ENCODE results near the gene CHCHD6.

CHCHD6 gene

DNA sequence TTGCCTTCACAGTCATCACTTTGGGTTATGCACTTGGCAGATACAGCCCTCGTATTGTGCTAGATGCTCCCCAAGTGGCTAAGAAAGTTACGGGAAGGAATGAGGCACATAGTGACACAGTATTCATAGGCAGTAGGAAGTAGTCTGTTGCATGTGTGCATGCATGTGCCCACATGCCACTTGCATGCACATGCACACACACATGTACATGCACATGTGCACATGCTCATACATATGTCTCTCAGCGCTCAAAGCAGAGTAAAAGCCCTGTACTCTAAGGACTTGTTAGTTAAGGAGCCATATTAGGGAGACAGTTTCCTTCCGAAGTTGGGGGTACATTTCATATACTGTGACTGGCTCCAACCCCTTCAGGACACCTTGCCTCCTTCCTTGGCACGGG, 128.9 kb downstream of the CHCHD6 start:
- no peak for DNase-seq (ENCODE audit: low read depth)

GRCh38 chr3:126834596-126835471, 130.8 kb downstream of the CHCHD6 start:
- DNase-seq (ENCODE audit: low read depth) = no peak

- DNase-seq (ENCODE audit: low read depth) = no peak
Observed at GRCh38 chr3:126835472-126836219, 131.6 kb downstream of the CHCHD6 start.

- no peak for DNase-seq (ENCODE audit: low read depth)
Observed at GRCh38 chr3:126836220-126836860, 132.3 kb downstream of the CHCHD6 start.

- no peak for DNase-seq (ENCODE audit: low read depth)
Observed at GRCh38 chr3:126837773-126838172, 133.7 kb downstream of the CHCHD6 start.

DNA sequence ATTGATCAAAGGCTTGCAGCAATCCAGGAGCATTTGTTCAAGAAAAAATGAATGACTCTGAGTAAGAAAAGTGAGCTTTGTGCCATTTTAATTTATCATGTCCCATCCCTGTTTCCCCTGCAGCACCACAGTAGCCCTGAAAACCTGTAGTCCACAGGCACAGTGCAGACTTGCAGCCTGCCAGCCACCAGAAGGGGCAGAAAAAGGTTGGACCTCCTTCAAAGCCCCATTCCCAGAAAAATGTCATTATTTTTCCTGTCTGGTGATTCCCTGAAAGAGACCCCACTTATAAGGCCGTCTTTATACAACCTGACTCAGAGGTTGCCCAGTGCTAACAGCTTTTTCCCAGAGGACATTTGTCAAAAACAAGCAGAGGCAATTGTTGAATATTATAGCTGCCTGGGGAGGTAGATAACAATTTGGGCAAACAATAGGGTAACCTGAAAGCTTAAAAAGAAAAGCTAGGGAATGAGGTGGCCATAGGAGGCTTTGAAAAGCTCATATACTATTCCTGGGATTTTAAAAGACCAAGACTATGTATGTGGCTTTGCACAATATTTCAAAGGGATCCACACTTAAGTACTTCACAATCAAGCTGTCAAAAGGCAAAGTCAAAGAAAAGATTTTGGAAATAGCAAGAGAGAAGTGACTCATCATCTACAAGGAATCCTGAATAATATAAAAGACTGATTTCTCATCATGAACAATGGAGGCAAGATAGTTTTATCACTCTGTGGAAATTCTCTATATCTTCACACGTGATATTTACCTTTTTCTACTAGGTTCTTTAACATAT, 142.1 kb downstream of the CHCHD6 start:
- DNase-seq (ENCODE audit: low read depth) = no peak

DNA sequence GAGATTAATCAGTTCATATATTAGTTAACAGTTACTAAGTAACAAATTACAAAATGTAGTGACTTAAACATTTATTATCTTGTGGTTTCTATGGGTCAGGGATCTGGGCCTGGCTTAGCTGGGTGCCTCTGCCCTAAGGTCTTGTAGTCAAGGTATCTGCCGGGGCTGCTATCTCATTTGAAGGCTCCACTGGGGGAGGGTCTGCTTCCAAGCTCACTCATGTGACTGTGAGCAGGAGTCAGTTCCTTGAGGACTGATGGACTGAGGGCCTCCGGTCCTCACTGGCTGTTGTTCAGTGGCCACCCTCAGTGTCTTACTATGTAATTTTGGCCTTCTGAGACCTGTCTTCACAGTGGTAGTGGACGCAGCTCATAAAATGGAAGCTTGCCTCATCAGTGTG, 143.0 kb downstream of the CHCHD6 start:
- DNase-seq (ENCODE audit: low read depth) = no peak

- no peak for DNase-seq (ENCODE audit: low read depth)
Observed at GRCh38 chr3:126848991-126849390, 145.0 kb downstream of the CHCHD6 start.

GRCh38 chr3:126849768-126850167, 145.7 kb downstream of the CHCHD6 start:
- no peak for DNase-seq (ENCODE audit: low read depth)

- no peak for DNase-seq (ENCODE audit: low read depth)
Observed at GRCh38 chr3:126850370-126851085, 146.5 kb downstream of the CHCHD6 start.

DNA sequence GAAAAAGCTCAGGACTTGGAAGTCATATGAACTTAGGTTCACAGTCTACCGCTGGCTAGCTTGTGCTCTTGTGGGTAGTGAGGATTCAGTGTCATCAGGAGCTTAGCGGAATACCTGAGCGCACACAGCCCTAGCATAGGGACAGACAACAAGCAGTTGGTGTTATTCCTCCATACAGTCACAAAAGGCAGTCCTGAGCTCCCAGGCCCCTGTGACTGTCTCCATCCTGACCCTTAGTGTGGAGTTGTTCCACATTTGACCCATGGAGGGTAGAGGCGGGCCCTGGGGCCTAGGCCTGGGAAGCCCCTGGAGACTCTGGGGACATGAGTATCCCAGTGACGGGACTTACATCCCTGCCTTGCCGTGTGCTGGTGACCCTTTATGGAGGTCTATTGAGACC, 147.3 kb downstream of the CHCHD6 start:
- DNase-seq (ENCODE audit: low read depth) = no peak

DNA sequence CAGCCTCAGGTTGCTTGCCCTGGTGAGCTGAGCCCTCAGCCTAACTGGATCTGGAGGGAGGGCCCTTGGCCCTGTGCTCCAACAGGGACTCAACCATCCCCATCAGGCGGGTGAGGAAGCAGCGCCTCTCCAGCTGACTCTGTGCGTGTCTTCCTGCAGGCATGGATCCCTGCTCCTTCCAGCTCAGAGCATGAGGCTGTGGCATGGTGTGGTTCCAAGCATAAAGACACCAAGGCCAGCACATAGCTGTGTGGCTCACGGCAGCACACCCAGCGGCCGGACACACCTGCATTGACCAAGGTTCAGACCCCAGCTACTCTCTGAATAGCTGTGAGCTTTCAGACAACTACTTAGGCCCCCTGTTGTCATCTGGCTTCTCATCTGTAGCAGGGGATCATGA, 147.9 kb downstream of the CHCHD6 start:
- DNase-seq (ENCODE audit: low read depth) = no peak

DNA sequence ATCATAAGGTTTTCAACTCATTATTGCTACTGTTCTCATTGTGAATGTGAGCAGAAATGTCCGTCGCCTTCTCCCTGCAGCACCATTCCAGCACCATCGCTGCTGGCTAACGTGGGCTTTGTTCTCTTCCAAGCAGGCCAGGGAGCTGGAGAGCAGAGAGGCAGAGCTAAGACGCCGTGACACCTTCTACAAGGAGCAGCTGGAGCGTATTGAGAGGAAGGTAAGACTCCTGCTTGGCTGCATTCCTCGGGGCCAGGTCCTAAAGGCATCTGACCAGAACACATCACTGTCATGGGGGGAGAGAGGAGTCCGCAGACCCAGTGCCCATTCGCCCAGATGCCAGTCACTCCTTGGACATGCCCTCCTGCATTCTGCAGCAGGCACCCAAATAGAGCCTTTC, 148.5 kb downstream of the CHCHD6 start:
- DNase-seq (ENCODE audit: low read depth) = no peak

DNA sequence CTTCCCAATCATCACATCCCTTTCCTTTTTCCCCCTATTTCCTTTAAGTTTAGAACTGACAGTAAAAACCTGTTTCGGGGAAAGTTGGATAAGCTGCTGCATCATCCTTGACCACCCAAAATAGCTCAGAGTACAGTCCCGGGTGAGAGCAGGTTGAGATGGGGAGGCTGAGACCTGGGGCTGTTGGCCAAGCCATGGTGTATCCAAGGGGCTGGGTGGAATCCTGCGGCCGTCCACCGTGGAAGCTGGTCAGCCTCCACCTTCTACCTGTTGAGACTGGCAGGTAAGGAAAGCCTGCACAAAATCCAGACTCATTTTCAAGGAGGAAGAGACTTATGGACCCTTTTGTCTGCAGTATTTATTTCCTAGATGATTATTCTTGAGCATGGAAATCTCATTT, 150.6 kb downstream of the CHCHD6 start:
- no peak for DNase-seq (ENCODE audit: low read depth)

DNA sequence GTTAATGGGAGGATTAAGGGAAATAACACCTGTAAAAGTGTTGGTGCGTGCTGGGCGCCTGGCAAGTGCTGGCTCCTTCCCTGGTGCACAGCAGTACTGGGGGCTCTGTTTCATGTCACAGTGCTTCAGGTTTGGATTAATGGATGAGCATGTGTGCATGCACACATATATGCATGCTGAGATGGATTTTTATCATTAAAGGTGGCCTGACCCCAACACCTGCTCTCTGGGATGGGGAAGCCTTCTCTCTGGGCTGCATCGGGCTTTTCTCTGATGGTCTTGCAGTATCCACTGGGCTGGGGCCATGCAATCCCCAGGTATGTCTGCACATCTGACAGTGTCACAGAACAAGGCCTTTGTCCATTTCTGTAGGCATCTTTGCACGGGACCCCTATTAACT, 151.3 kb downstream of the CHCHD6 start:
- no peak for DNase-seq (ENCODE audit: low read depth)

GRCh38 chr3:126857928-126858327, 153.9 kb downstream of the CHCHD6 start:
- no peak for DNase-seq (ENCODE audit: low read depth)

- DNase-seq (ENCODE audit: low read depth) = no peak
Observed at GRCh38 chr3:126858401-126858800, 154.4 kb downstream of the CHCHD6 start.

GRCh38 chr3:126858887-126859286, 154.8 kb downstream of the CHCHD6 start:
- no peak for DNase-seq (ENCODE audit: low read depth)

GRCh38 chr3:126859415-126860246, 155.6 kb downstream of the CHCHD6 start:
- DNase-seq (ENCODE audit: low read depth) = no peak

DNA sequence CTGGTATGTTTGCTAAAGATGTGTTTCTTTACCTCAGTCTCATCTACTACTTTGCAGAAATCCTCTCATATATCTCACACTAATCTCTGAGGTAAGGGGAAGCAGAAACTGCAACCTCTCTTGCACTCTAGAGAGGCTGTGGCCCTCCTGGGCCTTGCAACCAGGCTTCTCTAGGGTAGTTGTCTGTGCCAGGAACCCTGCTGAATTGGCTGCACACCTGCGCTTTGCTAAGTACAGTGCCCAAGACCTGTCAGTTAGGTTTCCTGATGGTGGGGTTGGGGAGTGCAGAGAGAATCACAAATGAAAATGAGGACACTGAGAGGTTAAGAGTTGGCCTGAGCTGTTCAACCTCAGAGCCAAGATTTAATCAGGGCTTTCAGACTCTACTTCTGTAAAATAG, 161.7 kb downstream of the CHCHD6 start:
- no peak for DNase-seq (ENCODE audit: low read depth)

Data from stimulated activated CD8-positive, alpha-beta memory T cell treated with anti-CD3 and anti-CD28 coated beads, Interleukin-15, amount 100 ng/mL, for 1 hour (primary cell).